Activated effector memory CD4-positive, alpha-beta T cell treated with Interleukin-2 at 50 U/mL for 16 hours (primary cell): ENCODE measurements around the gene FBXO27.
"Not testable (repeated sequence)": the region's sequence is repeated elsewhere in the genome, so short reads cannot be mapped to it uniquely, and the experiment has no call there.

ENCODE experiments used
- DNase-seq: peaks from one replicate; pipeline ENCODE4 v3.0.0-alpha.2; 2020

FBXO27 gene

GRCh38 chr19:39037194-39037593, 4.8 kb upstream of the FBXO27 start:
- no peak for DNase-seq

GRCh38 chr19:39036581-39036980, 4.2 kb upstream of the FBXO27 start:
- no peak for DNase-seq

- peak; percentile 75 for DNase-seq
These were observed 834 bp downstream of the FBXO27 start for GRCh38 chr19:39031368-39032062.

- DNase-seq = no peak
These were observed 1.4 kb downstream of the FBXO27 start for GRCh38 chr19:39030854-39031367.

GRCh38 chr19:39024875-39025641, 7.3 kb downstream of the FBXO27 start:
- DNase-seq = no peak

GRCh38 chr19:39021063-39021462, 11.3 kb downstream of the FBXO27 start:
- no peak for DNase-seq

- no peak for DNase-seq
These were observed 14.7 kb downstream of the FBXO27 start for GRCh38 chr19:39017646-39018045.

GRCh38 chr19:39017026-39017425, 15.3 kb downstream of the FBXO27 start:
- DNase-seq = no peak

- DNase-seq = no peak
These were observed 18.3 kb downstream of the FBXO27 start for GRCh38 chr19:39014037-39014436.

- no peak for DNase-seq
These were observed 23.3 kb downstream of the FBXO27 start for GRCh38 chr19:39009001-39009400.

- DNase-seq = no peak
These were observed 24.2 kb downstream of the FBXO27 start for GRCh38 chr19:39008137-39008536.

- DNase-seq = no peak
These were observed 25.3 kb downstream of the FBXO27 start for GRCh38 chr19:39007096-39007495.

GRCh38 chr19:39004403-39004802, 27.9 kb downstream of the FBXO27 start:
- no peak for DNase-seq

GRCh38 chr19:39003796-39004195, 28.6 kb downstream of the FBXO27 start:
- no peak for DNase-seq

GRCh38 chr19:39003188-39003587, 29.2 kb downstream of the FBXO27 start:
- DNase-seq = no peak

GRCh38 chr19:39001041-39001440, 31.3 kb downstream of the FBXO27 start:
- DNase-seq = no peak

GRCh38 chr19:38997576-38997975, 34.8 kb downstream of the FBXO27 start:
- DNase-seq = not testable (repeated sequence)

GRCh38 chr19:38993271-38993670, 39.1 kb downstream of the FBXO27 start:
- DNase-seq = no peak

GRCh38 chr19:38990949-38991697, 41.2 kb downstream of the FBXO27 start:
- DNase-seq = no peak

GRCh38 chr19:38989614-38990013, 42.7 kb downstream of the FBXO27 start:
- DNase-seq = not testable (repeated sequence)

- no peak for DNase-seq
These were observed 43.2 kb downstream of the FBXO27 start for GRCh38 chr19:38989066-38989605.

GRCh38 chr19:38988627-38989026, 43.7 kb downstream of the FBXO27 start:
- DNase-seq = not testable (repeated sequence)

- DNase-seq = not testable (repeated sequence)
These were observed 44.6 kb downstream of the FBXO27 start for GRCh38 chr19:38987745-38988144.
